CD4-positive, alpha-beta T cell treated with Interleukin-6 at 100 ng/mL for 8 hours (primary cell): ENCODE data around the gene MCC.

Experiments used
- DNase-seq: peaks from one replicate; pipeline ENCODE4 v3.0.0-alpha.2; 2020; ENCODE audit warnings: mixed read lengths, low spot score

MCC gene

DNA sequence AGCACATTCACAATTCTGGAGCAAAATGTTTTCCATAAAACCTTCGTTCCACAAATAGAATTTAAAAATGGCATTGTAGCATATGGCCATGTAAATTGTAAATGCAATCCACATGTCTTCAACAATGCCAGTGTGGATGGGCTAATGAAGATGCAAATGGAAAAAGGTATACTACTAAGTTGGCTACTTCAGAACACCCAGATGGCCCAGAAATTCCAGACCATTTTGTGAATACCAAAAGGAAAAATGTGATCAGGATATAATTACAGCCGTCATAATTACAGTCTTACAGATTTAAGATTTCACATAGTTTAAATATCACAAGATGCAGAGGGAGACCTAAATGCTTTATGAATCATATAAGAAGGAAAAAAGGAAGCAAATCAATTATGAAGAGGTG is 170.6 kb downstream of the MCC start:
- no peak for DNase-seq

DNA sequence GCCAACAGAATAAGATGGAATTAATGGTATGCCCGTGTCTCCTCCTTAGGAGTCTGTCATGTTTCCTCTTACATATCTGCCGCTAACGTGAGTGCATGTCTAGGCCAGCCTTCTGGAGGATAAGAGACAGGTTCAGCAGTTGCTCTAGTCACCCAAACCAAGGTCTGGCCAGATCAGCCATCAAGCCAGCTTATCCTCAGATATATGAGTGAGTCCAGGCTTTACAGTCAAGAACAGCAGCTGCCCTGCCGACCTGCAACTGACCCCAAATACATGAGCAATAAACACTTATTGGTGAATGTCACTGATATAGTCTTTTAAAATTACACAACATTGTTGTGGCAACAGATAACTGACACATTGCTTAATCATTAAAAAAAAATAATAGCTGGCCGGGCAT is 177.0 kb downstream of the MCC start:
- no peak for DNase-seq

DNA sequence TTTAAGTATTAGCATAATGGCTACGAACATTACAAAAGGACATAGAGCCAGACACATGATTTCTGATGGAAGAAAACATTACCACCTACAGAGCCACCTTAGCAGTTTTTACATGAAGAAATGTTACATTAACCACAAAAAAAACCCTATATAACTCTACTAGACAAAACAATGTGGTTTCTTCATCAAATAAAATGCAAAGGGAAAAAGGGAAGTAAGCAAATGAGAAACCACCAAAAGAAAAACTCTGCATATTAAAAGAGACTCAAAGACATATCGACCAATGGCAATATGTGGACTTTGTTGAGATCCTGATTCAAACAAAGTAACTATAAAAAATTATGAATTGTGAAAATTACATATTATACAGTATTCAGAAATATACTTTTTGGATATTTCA is 186.1 kb downstream of the MCC start:
- no peak for DNase-seq

DNA sequence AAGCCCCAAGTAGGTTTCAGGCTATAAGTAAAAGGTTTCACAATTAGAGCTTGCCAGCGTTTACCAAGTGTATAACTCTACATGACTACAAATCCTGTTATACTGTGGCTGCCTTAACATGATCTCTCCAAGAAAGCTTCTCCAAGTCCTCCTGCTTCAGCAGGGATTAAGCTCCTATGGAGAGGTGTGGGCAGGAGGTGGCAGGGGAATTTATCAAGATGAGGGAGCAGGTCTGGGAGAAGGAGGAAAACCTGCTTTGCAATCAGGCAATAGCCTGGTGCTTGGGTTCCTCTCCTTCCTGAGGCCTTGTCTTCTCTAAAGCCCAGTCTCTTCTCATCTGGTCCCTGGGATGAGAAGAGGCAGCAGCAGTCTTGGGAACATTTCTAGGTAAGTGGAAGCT is 188.7 kb downstream of the MCC start:
- no peak for DNase-seq

DNA sequence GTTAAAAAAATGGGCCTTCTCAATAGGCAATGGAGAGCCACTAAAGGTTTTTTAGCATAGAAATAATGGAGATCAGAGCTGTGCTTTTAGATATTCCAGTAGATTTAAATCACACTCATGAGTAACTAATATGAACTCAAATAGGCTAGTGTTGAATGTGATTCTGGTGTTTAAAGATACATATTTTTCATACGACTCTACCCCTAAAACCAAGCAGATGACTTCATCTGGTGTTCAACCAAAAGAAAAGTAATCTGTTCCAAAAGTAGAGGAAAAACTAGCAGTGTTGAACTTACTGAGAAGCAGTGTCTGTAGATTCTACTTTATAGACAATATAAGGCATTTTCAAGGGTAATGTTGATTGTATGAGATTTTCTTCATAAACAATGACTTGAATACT is 191.6 kb downstream of the MCC start:
- no peak for DNase-seq

DNA sequence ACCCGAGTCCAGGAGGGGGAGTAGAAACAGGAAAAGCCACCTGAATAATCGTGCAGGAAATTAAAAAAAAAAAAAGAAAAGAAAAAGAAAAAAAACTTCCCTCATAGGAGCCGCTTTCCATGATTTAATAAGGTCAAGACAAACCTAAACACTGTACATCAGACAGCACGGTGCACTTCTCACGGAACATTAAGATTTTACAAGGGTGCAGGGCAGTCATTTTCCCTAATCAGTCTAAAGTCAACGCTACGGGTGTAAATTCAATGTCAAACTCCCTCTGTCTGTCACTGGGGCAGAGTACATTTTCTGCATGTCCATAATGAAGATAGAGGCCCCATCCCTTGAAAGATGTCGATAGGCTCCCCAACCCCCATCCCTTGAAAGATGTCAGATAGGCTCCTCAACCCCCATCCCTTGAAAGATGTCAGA is 193.1 kb downstream of the MCC start:
- no peak for DNase-seq

DNA sequence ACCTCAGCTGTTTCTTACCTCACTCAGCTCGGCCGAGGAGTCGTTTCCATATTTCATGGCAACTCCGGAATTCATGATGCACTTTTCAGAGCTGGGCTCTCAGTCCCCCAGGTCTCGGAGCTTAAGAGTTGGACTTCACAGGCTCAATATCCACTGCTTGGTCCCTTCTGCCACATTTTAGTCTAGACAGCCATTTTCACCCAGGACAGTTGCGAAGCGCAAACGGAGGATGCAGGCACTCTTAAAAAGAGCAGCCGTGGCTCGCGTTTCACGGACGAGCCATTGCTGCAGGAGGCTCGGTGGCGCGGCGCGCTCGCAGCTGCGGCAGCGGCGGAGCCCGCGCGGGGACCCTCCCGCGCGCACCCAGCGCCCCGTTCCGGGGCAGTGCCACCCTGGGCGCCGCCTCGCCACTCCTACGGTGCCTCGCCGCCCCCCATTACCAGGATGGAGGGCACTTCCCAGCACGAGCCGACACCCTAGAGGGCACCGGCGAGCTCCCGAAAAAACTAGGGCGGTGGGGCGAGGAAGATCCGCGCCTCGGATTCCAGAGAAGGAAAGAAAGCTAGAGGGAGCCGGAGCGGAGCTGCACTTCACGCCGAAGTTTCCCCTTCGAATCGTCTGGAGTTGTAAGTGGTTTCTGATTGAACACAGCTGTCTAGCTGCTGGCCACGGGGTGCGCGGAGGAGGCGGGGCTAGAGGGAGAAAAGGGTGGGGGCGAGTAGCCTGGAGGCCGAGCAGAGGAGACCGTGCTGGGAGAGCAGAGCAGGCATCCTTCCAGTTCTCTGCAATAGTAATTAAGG is 193.7 kb downstream of the MCC start:
- peak; percentile 67 for DNase-seq

DNA sequence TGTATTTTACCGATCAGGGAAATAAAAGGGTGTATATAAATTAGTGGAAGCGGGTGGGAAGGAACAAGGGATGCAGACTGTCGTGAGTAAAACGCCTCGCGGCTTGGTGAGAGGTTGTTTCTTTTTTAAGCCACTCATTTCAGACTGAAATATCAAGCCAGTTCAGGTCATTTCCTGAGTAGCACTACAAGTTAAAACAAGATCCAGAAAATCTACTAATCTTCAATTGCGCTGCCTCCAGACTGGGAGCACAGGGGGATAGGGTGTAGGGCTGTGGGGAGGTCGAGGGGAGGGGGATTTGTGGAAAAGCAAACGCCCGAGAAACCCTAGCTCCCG is 194.3 kb downstream of the MCC start:
- DNase-seq = no peak

DNA sequence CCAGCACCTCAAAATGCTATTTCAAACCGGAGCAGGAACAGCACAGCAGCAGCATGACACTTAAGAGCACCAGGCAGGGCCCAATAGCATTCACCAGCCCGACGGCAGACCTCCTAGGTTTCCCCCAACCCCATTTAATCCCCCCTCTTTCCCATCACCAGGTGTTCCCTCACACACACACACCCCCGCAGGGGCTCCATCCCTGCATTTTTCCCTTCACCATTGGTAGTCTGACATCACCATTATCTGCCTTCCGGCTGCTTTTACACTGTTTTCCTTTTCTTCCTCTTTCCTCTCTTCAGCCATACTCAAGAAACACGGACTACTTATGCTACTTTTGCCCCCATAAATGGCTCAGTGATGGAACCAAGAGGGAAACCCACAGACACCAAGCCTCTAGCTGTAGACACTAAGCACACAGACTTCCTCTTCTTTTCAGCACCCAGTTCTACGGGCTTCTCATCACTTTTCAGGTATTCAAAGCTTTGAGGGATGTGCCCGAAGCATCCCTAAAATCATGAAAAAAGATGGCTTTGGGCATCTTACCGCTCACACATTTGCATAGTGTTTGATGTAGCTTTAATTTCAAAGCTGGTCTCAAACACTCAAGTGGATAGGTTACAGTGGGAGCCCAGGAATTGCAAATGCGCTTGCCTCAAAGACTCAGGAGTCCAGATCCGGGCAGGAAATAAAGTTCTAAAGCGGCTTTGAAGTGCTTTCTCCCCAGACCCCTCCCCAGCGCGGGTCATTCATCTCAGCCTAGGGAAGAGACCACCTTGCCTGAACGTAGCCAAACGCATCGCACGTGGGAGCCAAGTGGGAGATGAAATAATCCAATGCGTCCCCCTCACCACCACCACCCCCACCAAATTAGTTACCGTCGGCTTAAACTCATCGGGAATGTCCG is 194.9 kb downstream of the MCC start:
- no peak for DNase-seq

DNA sequence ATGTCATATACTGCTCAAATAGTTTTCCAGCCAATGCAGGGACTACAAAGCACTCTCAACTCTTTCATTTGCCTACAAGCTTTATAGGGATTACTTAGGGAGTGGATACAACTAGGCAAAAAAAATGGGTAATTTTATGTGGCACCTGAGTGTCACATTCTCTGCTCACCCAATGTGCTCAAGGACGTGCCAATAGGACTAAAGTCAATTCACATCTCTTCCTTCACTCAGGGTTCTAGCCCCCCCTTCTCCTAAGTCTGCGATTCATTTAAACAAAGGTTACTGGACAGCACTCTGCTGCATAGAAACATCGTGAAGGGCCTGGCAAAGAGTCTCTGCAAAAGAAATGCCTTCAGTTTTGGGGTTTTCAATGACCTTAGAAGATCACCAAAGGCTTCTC is 195.8 kb downstream of the MCC start:
- no peak for DNase-seq

DNA sequence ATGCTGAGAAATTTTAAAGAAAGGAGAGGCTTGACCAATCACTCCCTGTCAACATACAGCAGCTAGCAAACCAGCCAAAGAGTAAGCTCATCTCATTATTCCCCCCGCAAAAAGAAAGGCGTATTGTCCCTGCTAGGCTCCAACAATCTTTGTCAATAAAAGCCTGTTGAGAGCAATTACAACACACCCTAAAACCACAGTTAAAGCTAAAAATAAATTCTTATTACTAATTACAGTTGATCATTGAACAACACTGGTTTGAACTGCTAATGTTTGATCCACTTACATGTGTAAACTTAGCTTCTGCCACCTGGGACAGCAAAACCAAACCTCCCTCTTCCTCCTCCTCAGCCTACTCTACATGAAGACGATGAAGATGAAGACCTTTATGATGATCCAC is 204.7 kb downstream of the MCC start:
- no peak for DNase-seq

DNA sequence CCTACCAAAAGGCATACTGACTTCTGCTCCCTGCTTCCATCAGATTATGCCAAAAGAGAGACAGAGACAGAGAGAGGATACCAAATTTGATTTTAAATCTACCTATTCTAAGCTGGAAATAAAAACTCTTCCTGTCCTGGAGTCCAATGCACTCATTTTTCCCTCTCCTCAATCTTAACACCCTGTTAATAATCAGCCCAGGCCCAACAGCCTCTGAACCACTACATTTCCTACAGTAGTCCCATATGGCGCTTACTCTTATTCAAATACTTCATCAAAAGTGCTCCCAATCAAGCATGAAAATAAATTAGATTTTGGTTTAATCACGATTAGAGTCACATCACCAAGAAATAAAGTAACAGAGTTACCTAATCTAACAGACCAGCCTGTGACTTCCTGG is 205.8 kb downstream of the MCC start:
- no peak for DNase-seq

DNA sequence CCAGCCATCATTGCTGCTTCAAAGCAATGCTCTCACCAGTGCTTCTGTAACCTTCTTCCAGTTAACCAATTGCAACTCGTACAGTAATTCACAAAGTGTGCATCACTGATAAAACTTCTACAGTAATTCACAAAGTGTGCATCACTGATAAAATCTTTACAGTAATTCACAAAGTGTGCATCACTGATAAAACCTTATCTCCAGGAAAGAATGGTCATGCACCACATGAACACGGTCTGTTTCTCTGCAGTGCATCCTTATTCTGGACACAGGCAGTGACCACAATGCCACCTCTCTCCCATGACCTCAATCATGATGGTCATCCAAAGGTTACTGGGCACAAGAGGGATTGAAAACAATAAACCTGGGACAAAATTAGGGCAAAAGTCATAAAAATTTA is 207.1 kb downstream of the MCC start:
- no peak for DNase-seq

DNA sequence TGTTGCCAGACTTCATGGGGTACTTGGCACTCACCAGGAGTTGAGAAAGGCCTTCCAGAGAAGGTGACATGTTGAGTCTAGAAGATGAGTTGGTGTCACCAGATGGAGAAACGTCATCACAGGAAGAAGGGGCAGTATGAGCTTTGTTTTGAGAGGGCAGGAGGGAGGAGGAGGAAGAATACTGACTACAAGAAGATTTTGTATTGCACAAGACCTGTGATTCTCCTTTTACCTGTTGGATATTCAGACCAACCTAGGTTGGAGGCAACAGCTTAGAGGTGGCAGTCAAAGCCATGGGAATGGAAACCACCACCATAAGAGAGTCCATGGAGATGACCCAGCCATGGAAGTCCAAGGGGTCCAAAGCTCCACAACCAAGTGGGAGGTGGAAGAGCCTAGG is 207.7 kb downstream of the MCC start:
- no peak for DNase-seq

DNA sequence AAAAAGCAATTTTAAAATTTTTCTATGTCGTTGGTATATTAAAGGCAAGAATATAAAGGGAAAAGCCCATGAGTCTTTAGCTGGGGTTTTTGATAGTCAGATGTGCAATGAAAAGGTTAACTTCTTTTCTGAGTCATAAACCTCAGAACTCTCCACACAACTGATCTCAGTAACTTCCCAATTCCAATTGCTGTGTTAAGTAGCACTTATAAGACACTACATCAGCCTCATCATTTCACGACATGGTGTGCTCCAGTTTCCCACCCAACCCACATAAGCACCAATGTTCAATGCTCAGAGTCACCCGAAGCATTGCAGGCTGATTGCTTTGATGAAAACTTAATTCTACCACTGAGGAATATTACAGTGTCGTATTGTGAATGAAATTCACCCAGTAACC is 209.3 kb downstream of the MCC start:
- no peak for DNase-seq

DNA sequence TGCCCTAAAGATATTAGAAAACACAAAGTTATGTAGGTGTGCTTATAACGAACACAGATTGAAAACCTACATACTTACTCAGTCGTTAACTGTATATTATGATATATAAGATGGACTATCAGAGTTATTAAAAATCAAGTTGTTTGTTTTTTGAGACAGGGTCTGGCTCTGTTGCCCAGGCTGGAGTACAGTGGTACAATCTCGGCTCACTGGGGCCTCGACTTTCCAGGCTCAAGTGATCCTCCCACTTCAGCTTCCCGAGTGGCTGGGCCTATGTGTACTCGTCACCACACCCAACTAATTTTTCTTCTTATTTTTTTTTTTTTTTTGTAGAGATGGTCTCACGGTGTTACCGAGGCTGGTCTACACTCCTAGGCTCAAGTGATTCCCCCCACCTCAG is 211.8 kb downstream of the MCC start:
- DNase-seq = no peak

DNA sequence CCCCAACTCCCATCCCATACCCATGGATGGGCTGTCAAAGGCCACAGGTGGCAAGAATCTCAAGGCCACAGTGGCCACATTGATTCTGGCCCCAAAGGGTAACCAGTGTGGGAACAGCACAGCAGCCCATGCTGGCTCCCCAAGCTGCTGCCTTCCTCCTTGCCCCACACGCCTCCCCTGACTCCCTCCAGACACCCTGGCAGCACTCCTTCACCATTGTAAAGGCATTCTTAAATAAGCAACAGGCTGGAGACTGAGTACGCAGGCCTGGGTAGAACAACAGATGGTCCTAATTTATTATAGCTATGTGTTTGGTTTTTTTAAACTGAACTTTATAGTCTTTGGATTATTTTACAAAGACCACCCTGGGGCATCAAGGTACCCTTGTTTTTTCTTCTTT is 212.3 kb downstream of the MCC start:
- DNase-seq = no peak

DNA sequence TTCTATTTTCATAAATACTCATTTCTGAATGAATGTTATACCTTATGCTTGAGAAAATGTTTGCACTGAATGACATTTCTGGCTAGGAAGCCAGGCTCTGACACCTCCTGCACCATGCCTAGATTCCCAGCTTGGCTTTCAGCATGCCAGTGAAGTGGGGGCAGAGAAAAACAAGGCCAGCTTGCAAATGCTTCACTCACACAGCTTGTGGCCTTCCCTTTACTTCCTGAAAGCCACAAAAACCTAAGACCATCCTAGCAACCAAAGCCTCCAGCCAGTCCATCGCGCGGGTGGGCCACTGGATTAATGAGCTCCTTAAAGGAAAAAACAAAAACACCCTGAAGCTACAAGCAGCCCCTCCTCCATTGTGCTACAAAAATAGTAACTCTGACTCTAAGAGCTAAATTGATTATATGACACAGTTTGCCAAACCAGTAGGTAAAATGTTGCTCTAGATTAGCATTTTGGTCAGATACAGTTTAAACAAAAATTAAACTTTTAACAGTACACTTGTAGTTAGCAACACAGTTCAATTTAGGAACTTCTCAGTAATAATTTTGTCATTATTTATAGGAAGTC is 213.3 kb downstream of the MCC start:
- DNase-seq = no peak

DNA sequence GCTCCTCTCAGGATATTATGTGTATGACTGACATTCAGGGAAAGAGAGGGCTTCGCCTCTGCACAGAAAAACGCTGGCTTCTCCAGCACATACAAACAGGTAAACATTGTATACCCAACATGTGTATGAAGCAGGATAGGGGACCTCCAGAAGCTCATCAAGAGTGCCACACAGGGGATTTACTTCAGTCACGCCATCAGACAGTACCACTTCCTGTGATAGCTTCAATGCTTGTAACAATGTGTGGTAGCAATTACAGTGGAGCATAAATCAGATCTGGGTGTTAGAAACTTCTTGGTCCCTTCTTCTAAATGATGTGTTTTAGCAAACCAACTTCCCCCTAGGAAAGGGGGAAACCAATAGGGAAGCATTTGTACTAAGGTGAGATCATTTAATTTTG is 214.3 kb downstream of the MCC start:
- no peak for DNase-seq

DNA sequence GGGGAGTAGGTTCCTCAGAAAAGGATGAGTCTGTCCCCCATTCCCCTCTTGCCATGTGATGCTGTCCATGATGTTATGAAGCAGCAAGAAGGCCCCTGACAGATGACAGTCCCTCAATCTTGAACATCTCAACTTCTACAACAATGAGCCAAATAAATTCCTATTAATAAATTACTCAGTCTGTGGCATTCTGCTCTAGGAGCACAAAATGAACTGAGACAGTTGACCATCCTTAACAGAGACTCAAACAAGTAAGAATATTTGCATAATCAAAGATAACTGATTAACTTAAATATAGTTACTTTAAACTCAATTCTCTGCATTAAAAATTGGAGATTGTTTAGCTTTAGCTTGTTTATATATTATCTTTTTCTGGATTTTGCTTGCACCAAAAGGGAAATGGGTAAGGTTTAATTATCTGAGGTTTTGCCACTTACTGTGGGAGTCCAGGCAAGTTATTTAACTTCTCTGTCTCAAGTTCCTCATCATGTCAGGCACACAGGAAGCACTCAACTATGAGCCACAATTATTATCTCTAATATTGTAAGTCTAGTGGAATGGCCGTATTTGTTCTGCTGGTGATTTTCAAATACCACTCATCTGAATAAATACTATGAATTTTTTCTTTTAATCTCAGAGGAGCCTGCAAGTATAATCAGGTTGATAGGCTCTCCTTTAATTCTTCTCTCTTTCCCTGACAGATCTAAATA is 216.4 kb downstream of the MCC start:
- DNase-seq = no peak

DNA sequence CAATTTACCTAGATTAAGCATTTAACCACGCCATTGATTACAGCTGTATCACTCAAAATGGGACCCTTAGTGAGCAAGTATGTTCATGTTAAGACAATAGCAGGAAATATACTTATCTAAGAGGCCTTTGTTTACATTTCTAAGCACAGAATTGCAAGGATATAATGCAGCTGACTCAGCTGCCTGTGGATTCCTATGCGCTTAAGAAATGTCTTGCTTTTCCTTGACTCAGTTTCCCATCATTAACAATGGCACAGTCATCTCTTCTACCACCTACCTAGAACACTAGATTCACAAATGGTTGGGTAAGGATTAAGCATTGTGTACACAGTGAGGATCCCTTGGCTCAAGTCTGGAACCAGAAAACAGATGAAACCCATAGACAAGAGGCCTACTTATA is 217.2 kb downstream of the MCC start:
- DNase-seq = no peak

DNA sequence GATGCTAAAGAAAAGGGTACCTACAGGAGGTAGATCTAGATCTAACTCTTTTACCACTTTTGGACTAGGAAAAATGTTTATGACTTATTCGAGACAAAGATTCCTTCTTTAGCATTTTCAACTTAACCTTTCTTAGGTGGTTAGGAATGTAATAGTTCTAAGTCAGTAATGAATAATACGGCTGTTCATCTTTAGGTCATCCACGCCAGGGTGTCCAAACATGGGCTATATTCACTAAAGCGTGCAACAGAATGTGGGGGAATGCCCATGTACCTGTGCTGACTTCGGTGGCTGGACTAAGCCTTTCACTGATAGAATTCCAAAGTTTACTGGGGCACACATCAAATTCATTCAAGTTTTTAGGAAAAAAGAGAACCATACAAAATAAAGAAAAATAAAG is 218.2 kb downstream of the MCC start:
- no peak for DNase-seq
